ENCODE data around the gene DHH.

DHH gene

GRCh38 chr12:49084438-49084837, 10.2 kb downstream of the DHH start:
- TF ChIP-seq EP300 (IDR thresholded peaks at IDR 0.05; ENCODE audit: borderline replicate concordance), result no peak
- TF ChIP-seq NFIC (IDR thresholded peaks at IDR 0.05), result no peak
- no peak for TF ChIP-seq FOXM1 (IDR thresholded peaks at IDR 0.05; ENCODE audit: borderline replicate concordance, low read depth)
- TF ChIP-seq TCF12 (IDR thresholded peaks at IDR 0.05; ENCODE audit: low read depth), result no peak
- no peak for TF ChIP-seq REST (IDR thresholded peaks at IDR 0.05; ENCODE audit: low read depth)
- TF ChIP-seq ZBTB7A (IDR thresholded peaks at IDR 0.05; ENCODE audit: low read depth), result no peak
- TF ChIP-seq CREB1 (IDR thresholded peaks at IDR 0.05; ENCODE audit: low read depth), result no peak
- TF ChIP-seq USF1 (IDR thresholded peaks at IDR 0.05), result no peak

GRCh38 chr12:49079793-49080192, 14.8 kb downstream of the DHH start:
- TF ChIP-seq EP300 (IDR thresholded peaks at IDR 0.05; ENCODE audit: borderline replicate concordance) (no peak), FOXM1 (IDR thresholded peaks at IDR 0.05; ENCODE audit: borderline replicate concordance, low read depth) (no peak)

GRCh38 chr12:49070971-49071370, 23.6 kb downstream of the DHH start:
- no peak for TF ChIP-seq ZBTB7A (IDR thresholded peaks at IDR 0.05; ENCODE audit: low read depth)
- no peak for TF ChIP-seq USF1 (IDR thresholded peaks at IDR 0.05)
- TF ChIP-seq EP300 (IDR thresholded peaks at IDR 0.05; ENCODE audit: borderline replicate concordance), result no peak
- no peak for TF ChIP-seq TCF12 (IDR thresholded peaks at IDR 0.05; ENCODE audit: low read depth)
- no peak for TF ChIP-seq REST (IDR thresholded peaks at IDR 0.05; ENCODE audit: low read depth)
- no peak for TF ChIP-seq NFIC (IDR thresholded peaks at IDR 0.05)
- TF ChIP-seq EGR1 (IDR thresholded peaks at IDR 0.05), result no peak
- no peak for TF ChIP-seq CREB1 (IDR thresholded peaks at IDR 0.05; ENCODE audit: low read depth)
- TF ChIP-seq FOXM1 (IDR thresholded peaks at IDR 0.05; ENCODE audit: borderline replicate concordance, low read depth), result no peak

GRCh38 chr12:49069507-49070346, 24.9 kb downstream of the DHH start, which contains the start of gene RHEBL1:
Gene RHEBL1 (minus strand): TSS chr12:49069979. CDS start chr12:49069785, 194 bp downstream.
- TF ChIP-seq REST (IDR thresholded peaks at IDR 0.05; ENCODE audit: low read depth) (no peak), FOXM1 (IDR thresholded peaks at IDR 0.05; ENCODE audit: borderline replicate concordance, low read depth) (peak; percentile 78), NFIC (IDR thresholded peaks at IDR 0.05) (peak; percentile 12; the same call in 1 of the 2 replicates), USF1 (IDR thresholded peaks at IDR 0.05) (peak; percentile 98), RAD21 (IDR thresholded peaks at IDR 0.05; ENCODE audit: low read depth) (no peak), ZBTB7A (IDR thresholded peaks at IDR 0.05; ENCODE audit: low read depth) (no peak), CREB1 (IDR thresholded peaks at IDR 0.05; ENCODE audit: low read depth) (peak; percentile 32; the same call in 1 of the 2 replicates), EP300 (IDR thresholded peaks at IDR 0.05; ENCODE audit: borderline replicate concordance) (peak; percentile 6; the same call in 1 of the 2 replicates), TAF1 (IDR thresholded peaks at IDR 0.05; ENCODE audit: low read depth) (no peak; the same call in 1 of the 2 replicates), MAX (IDR thresholded peaks at IDR 0.05) (peak; percentile 90), EGR1 (IDR thresholded peaks at IDR 0.05) (no peak), YY1 (IDR thresholded peaks at IDR 0.05; ENCODE audit: low read depth) (0 out of 2 replicates have a peak, but pooled peaks have one; percentile 32), CEBPB (IDR thresholded peaks at IDR 0.05) (no peak), TCF12 (IDR thresholded peaks at IDR 0.05; ENCODE audit: low read depth) (no peak; the same call in 1 of the 2 replicates), TEAD4 (IDR thresholded peaks at IDR 0.05) (peak; percentile 37; the same call in 1 of the 2 replicates)

Measured in Ishikawa (cell line).